OCI-LY1 (cell line): ENCODE measurements around the gene KL.

Source experiments
- EZH2 ChIP-seq: fragments of 200-600 bp; sonication (generic), shearing (Covaris generic); IDR thresholded peaks from 2 replicates; pipeline ENCODE4 v1.8.0; 2017; ENCODE audit warnings: borderline replicate concordance, mixed run types, mild to moderate bottlenecking, antibody characterized with exemption, low read length, moderate library complexity, mixed read lengths
- TF ChIP-seq, protein P1 (sequence below): fragments of 200-600 bp; sonication (generic), shearing (Covaris generic); IDR thresholded peaks from 2 replicates; pipeline ENCODE4 v1.5.1; 2017; ENCODE audit warnings: mild to moderate bottlenecking, antibody characterized with exemption, low read length, moderate library complexity, mixed read lengths

DNA sequence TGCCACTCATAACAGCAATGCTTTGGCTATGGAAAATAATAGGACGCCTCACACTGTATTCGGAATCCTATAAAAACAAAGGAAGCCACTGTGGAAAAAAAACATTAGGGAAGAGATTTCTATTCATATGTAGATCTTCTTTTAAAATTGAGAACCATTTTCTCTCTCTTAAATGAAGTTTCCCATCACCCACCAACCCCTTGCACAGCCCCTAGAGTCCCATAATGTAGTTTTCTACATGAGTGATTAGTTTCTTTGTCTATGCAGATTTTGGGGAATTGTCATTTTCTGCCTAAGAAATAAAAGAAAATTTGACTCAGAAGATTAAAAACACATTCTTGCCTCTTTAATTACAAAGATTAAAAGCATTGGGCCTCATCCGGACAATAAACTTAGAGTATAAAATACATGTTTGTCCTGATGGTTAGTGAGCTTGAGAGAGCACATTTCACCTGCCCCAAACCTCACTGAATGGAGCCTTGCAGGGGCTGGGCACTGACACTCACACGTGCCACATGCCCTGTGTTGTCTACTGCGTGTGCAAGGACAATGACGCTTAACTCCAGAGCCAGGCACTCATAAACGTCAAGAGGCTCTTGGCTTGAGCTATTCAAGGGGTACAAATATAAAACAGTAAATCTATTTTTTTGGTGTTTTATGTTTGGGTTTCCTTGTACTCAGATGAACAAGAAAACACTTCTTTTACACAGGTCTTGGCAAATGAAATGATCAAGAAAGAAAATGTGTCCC lies 40.0 kb upstream of the KL start:
- TF ChIP-seq, protein P1, sequence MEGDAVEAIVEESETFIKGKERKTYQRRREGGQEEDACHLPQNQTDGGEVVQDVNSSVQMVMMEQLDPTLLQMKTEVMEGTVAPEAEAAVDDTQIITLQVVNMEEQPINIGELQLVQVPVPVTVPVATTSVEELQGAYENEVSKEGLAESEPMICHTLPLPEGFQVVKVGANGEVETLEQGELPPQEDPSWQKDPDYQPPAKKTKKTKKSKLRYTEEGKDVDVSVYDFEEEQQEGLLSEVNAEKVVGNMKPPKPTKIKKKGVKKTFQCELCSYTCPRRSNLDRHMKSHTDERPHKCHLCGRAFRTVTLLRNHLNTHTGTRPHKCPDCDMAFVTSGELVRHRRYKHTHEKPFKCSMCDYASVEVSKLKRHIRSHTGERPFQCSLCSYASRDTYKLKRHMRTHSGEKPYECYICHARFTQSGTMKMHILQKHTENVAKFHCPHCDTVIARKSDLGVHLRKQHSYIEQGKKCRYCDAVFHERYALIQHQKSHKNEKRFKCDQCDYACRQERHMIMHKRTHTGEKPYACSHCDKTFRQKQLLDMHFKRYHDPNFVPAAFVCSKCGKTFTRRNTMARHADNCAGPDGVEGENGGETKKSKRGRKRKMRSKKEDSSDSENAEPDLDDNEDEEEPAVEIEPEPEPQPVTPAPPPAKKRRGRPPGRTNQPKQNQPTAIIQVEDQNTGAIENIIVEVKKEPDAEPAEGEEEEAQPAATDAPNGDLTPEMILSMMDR, result no peak
- TF ChIP-seq EZH2, result no peak
